ENCODE measurements around the gene EML1.

EML1 gene

DNA sequence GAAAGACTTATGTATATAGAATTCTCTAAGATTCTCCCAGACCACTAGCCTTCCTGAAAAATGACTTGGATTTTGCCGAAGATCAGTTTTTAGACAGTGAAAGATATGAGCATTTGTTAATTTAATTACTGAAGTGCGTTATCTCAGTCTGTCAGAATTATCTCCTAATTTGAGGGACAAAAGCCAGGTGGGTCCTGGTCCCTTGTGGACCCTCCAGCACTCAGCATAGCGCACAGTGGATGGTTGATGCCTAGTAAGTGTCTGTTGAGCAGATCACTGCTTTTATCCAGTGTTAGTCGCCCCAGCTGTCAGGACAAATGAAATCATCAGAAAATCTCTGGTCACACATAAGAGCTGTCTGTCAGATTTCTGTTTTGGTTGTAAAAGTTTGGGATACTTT lies 80.4 kb downstream of the EML1 start:
- DNase-seq (ENCODE audit: low read depth), result no peak

GRCh38 chr14:99874306-99874705 lies 81.1 kb downstream of the EML1 start:
- no peak for DNase-seq (ENCODE audit: low read depth)

DNA sequence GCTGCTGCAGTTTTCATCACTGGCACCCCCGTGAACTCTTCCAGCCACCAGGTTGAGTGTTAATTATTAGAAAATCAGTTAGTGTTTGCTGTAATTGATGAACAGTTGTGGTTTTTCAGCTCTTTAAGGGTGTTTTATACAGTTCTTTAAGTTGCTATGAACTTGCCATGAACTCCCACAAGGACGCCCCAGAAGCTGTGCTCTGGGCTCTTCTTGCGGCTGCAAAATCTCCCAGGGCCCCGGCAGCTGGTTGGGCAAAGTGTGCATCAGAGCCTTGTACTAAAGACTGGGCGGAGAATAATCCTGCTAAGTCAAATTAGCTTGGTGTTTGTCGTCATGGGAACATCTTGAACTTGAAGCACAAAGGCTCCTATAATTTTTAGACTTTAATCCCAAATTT lies 82.2 kb downstream of the EML1 start:
- DNase-seq (ENCODE audit: low read depth), result no peak

- no peak for DNase-seq (ENCODE audit: low read depth)
Measured at GRCh38 chr14:99875836-99876235, 82.6 kb downstream of the EML1 start.

DNA sequence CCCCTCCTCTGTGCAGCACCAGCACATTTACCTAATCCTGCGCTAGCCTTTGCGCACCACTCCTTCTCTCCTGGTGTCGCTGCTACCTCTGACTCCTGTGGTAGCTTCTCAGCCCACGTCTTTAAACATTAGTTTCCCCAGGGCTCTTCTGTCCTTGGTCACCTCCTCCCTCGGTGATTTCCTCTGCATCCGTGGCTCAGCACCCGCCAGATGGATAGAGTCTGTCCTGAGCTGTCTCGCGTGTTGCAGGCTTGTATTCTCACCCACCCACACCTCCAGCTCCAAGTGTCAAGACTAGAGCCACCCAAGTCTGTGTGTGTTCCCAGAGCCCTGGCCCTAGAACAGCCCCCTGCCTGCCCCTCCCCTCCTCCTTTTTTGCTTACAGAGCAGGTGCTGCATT lies 83.2 kb downstream of the EML1 start:
- no peak for DNase-seq (ENCODE audit: low read depth)

GRCh38 chr14:99878563-99878962 lies 85.3 kb downstream of the EML1 start:
- DNase-seq (ENCODE audit: low read depth), result no peak

DNA sequence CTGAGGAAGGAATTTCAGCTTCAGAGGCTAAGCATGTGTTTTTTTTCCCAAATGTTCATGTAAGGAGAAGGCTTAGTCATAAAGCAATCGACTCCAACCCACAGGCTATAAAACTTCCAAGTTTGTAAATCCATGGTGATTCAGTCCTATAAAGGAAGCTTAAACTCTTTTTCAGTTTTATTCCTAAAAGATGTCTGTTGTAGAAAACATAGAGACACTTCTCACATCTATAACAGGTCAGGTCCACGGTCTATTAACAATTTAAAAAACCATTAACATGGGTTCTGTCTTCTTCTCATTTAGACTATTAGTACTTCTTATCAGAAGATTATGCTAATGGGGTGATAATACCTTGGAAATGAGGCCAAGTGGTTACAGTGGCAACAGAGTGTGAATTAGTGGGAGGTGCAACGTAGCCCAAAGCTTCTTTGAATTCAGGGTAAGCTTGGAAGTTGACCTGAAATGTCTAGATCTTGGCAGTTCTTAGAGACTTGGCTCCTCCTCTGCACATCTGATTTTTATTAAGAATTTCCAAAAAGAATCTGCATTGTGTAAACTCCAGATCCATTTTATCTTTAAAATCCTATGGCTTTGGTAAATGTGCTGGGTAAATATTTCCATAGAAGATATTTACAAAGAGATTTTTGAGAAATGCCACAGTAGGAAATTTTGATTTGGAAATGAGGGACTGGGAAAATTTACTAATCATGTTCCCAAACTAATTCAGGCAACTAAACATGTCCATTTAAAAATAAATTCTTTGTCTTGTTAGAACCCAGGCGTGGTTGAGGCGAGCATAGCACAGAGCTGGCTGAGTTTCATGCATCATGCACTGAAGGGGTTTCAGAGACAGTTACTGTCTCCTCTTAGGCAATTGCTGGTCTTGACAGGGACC lies 86.4 kb downstream of the EML1 start:
- DNase-seq (ENCODE audit: low read depth), result no peak

DNA sequence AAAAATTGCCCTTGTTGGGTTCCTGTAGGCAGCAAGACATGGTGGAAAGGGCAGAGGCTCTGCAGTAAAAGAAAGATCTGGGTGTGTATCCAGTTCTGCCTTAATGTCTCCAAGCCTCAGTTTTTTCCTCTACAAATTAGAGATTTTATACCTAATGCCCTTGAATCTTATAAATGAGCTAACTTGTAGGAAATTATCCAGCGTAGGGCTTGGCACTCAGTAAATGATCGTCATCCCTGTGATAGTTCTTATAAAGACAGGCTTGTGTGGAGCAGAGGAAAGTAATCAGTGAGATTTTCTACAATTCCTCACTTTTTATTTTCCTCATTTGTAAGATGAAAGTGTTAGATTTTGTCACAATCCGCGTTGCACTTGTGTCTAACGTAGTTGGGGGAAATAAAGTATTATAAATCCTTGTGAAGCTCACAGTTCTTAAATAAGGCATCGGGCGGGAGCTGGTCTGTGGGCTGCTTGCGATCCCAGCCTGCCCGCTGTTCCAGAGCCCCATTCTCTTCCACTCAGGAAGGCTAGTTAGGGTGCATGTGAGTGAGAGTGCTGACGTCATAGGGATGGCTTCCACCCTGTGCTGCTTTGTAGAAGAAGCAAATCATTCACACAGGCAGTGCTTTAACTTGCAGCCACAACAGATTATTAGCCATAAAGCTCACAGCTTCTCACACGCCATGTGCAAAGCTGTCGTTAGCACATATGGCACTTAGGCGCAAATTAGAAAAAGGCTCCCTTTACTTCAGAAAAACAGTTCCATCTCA lies 87.6 kb downstream of the EML1 start:
- no peak for DNase-seq (ENCODE audit: low read depth)

DNA sequence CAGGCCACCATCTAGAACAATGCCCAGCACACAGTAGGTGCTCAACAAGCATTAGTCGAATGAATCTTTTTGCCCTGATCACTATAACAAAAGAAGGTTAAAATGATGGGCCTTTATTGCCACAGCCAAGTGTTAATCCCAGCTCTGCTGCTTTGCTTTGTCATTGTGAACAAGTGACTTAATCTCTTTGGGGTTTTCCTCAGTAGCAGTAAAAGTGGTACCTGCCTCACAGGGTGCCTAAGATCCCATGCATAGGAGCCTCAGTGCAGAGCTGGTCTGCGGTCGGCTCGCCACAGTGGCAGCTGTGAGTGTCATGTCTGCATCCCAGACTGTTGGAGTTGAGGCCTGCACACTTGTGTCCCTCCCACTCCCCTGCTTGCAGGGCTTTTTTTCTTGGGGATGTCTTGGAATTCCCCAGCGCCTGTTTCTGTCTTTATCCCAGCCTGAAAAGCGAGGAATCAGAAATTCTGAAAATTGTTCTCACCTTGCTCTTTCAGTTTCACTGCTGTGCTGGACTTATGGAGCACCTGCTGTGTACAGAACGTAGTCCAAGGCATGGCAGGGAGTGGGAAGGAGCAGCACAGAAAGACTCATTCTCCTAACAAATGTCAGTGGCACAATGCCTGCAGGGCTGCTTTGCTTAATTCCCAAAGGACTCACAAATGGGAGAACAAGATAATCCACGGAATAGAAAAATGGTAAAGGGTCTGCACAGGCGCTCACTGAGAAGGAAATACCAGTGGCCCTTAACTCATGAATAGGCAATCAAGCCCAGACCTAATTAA lies 90.8 kb downstream of the EML1 start:
- DNase-seq (ENCODE audit: low read depth), result no peak

DNA sequence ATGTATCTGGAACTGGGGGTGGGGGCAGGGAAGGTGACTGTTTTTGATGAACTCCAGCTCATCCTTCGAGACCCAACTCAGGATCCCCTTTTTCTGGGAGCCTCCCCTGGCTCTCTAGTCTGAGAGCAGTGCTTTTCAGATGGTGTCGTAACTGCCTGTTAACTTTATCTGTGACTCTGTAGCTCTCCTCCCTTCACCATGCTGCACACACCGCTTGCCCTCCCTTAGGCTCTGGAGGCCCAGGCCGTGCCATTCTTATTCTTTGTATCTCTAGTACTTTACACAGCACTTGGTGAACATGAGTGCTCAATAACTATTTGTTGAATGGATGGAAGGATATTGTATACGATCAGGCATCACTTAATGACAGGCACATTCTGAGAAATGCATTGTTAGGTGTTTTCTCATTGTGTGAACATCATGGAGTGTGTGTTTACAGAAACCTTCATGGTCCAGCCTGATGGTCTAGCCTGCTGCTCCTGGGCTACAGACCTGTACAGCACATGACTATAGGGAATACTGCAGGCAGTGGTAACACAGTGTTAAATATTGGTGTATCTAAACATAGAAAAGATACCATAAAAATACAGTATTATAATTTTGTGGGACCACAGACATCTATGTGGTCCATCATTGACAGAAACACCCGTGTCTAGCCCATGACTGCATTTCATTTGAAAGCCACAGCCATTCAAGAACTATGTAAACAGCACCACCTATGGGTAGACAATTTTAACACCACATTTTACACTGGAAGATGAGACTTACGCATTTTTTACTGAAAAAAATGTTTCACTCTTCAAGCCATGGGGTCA lies 91.8 kb downstream of the EML1 start:
- no peak for DNase-seq (ENCODE audit: low read depth)

GRCh38 chr14:99885649-99885958 lies 92.4 kb downstream of the EML1 start:
- DNase-seq (ENCODE audit: low read depth), result no peak

GRCh38 chr14:99887407-99887806 lies 94.2 kb downstream of the EML1 start:
- DNase-seq (ENCODE audit: low read depth), result no peak

DNA sequence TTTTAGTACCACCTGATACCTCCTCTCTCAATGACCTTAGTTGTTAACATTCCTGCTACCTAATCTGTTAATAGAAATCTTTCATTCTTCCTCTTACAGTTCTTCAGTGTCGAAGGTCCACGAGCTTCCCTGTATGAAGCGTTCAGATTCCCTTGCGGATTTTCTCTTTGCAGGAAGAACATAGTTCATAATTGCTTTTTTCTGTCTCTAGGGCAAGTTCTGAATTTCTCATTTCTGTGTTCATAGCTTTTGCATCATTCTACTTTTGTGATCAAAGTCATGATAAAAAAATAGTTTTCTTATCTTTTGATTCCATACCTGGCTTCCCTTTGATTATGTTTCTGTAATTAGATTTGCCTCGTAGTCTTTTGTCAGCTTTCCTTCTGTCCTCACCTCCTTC lies 94.9 kb downstream of the EML1 start:
- DNase-seq (ENCODE audit: low read depth), result no peak

- DNase-seq (ENCODE audit: low read depth), result no peak
Measured at GRCh38 chr14:99889268-99889667, 96.1 kb downstream of the EML1 start.

GRCh38 chr14:99891266-99891665 lies 98.1 kb downstream of the EML1 start:
- no peak for DNase-seq (ENCODE audit: low read depth)

DNA sequence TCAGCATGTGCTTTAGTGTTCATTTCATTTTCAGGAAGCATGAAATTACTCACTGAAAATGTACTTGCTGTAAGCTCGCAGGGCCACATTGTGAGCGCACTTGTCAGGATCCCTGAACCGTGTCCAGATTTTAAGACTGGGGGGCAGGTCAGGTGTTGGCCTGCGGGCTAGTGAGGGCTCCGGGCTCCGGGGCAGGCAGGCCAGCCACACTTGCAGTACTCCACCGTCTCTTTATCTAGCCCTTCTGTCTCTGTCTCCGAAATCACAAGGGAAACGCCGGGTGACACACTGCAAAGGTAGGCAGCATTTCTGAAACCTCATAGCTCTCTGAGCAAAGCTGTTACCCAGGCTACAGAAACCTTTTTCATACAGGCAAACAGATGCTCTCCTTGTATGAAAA lies 98.7 kb downstream of the EML1 start:
- DNase-seq (ENCODE audit: low read depth), result no peak

DNA sequence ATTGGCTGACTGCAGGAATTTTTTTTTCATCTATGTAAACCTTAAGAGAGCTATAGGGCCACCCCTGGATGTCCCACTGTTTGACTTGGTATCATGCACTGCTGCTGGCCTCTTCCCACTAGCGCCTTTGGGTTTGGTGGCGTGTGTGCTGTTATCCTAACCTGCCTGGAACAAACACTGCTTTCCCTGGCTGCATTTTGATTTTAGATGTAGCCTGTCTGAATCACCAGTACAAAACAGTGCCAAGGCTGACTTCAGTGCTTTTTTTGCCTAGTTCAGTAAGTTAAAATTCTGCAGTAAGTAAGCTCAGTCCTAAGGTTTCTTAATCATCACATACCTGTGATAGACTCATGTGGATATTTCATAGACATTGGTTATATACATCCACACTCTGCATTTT lies 99.2 kb downstream of the EML1 start:
- DNase-seq (ENCODE audit: low read depth), result no peak

DNA sequence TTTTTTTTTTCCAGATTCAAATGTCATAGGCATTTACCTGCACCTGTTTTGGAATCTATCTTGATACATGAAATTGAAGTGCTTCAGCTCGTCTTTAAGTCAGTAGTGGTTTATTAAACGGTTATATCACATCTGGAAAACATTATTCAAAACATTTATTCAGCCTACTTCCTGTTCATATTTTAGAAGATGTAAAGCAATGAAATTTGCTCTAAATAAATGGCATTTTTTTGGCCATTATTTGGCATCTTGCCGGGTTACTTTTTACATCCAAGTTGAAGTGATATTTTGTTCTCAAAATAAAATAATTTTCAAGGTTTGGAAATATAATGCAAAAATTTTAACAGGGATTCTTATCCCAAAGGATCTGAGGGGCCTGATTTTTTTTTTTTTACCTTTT lies 103.1 kb downstream of the EML1 start:
- no peak for DNase-seq (ENCODE audit: low read depth)

GRCh38 chr14:99899578-99900178 lies 106.5 kb downstream of the EML1 start:
- DNase-seq (ENCODE audit: low read depth), result no peak

GRCh38 chr14:99902925-99903324 lies 109.7 kb downstream of the EML1 start:
- no peak for DNase-seq (ENCODE audit: low read depth)

DNA sequence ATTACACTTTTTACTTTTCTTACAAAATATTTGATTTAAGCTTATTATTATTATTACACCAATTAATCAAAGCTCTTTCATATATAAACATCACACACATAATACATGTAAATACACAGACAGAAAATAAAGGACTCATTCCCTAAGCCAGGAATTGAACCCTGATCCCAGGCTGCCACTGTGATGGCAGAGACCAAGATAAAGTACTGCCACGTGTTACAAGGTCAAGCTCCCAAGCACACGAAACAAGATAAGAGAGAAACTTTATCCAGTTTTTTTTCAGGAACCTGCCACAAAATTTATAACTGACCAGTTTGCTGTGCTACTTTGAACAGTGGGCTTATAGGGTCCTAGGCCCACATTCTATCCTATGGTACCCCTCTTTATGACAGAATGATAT lies 111.3 kb downstream of the EML1 start:
- no peak for DNase-seq (ENCODE audit: low read depth)

GRCh38 chr14:99905121-99905520 lies 111.9 kb downstream of the EML1 start:
- DNase-seq (ENCODE audit: low read depth), result no peak

Data from activated T-cell treated with anti-CD3 and anti-CD28 coated beads for 48 hours (primary cell).